Endothelial cell of umbilical vein (primary cell): Measurements from ENCODE around the gene SLC38A1.

Source experiments
- CTCF ChIP-seq, 2 donors: IDR thresholded peaks; 1 replicate in 1 of 2; 2 replicates in 1 of 2; pipeline ENCODE4 v1.5.1; 2011; ENCODE audit warnings: low read length in 2 of 2, mild to moderate bottlenecking in 2 of 2, moderate library complexity in 2 of 2, control low read depth in 1 of 2, inconsistent platforms in 1 of 2, low read depth in 1 of 2; ENCODE audit not compliant: insufficient read depth in 1 of 2; ENCODE audit errors: extremely low read depth in 1 of 2
- EZH2 ChIP-seq: IDR thresholded peaks from 2 replicates; pipeline ENCODE4 v1.6.1; 2012; ENCODE audit warnings: borderline replicate concordance, low read depth, mild to moderate bottlenecking, moderate library complexity, low read length, inconsistent platforms; ENCODE audit not compliant: severe bottlenecking
- JUN ChIP-seq: IDR thresholded peaks from 2 replicates; pipeline ENCODE4 v1.6.1; 2011; ENCODE audit warnings: borderline replicate concordance, low read depth; ENCODE audit not compliant: insufficient read length, insufficient read depth
- POLR2AphosphoS5 ChIP-seq: IDR thresholded peaks from 2 replicates; pipeline ENCODE4 v1.6.1; 2012; ENCODE audit warnings: low read depth, mild to moderate bottlenecking, control low read depth, low read length, moderate library complexity; ENCODE audit not compliant: insufficient read depth

DNA sequence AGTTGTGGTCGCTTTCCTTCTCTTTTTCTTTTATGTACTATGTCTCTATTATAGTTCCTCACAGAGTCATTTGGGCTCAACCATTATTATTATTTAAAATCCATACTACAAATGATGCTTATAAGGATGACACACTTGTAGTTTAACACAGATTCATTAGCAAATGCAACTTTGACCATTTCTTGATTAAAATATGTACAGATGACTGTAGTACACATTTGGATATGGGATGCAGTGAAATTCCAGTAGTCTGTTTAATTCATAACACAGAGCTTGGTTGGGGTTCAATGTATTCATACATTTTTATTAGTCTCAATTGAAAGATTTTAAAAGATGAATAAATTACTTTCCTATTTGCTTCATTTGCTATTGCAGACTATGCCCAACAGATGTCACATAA is 30.0 kb downstream of the SLC38A1 start:
- TF ChIP-seq POLR2AphosphoS5: no peak
- no peak for TF ChIP-seq CTCF (IDR thresholded peaks at IDR 0.05; ENCODE audit: extremely low read depth in 1 of 2, insufficient read depth in 1 of 2, low read depth in 1 of 2, low read length in 2 of 2)
- TF ChIP-seq JUN: no peak
- no peak for TF ChIP-seq EZH2
